ENCODE measurements around the gene MTR. TPM values are rescaled to one million over a fixed set of nuclear protein-coding genes. Genes with fewer than 3 reads are reported as not detected.

The MTR gene
- total and polyA plus RNA-seq, 9 of the 15 experiments (the other 6 are each of a cell fraction or from before 2014, with no cell fraction given), result 3.4 to 44.3 (median 20.3) TPM

- ChIA-PET CTCF (ENCODE audit: low intra/inter-chr PET ratio) (no interaction called here), POLR2A (interaction anchor here (0.6 to 0.8 kb wide), 2 partner anchors 10 to 747 kb away, joined by 3 read pairs; no protein-coding TSS in a partner anchor)
- intact Hi-C loops (cut with micrococcal nuclease) (no loop called here), in situ Hi-C loops (cut with MboI) (no loop called here)
- peaks cover 0 to 5% of the 10 kb centered on the region in 2 experiments; a peak in 1 of 5 replicates for H3K4me1 ChIP-seq (replicated peaks in 1 of 2; ENCODE audit: control insufficient read depth in 2 of 2, insufficient read depth in 2 of 2, low read length in 2 of 2)
- H3K4me2 ChIP-seq (ENCODE audit: insufficient read depth, low read length), result no peak overlapping the region
- H3K79me2 ChIP-seq (ENCODE audit: control insufficient read depth, insufficient read depth, low read length), result no peaks in the 10 kb centered on the region
- TF ChIP-seq POLR2G (IDR thresholded peaks at IDR 0.05; ENCODE audit: low read depth, low read length) (0 out of 2 replicates have a peak, but pooled peaks have one; percentile 29), DACH1 (IDR thresholded peaks at IDR 0.05; ENCODE audit: partially characterized antibody) (no peak), NFYB (IDR thresholded peaks at IDR 0.05; ENCODE audit: extremely low read depth, insufficient read length) (no peak), THRA (IDR thresholded peaks at IDR 0.05) (no peak), SUPT5H (IDR thresholded peaks at IDR 0.05) (no peak)
- BruUV-seq (replicated peaks), result no TSS peak
- ATAC-seq, result no peak; the same call in 2 of the 3 replicates
- H3K9me1 ChIP-seq (ENCODE audit: control insufficient read depth, insufficient read depth, low read length), result no peaks in the 10 kb centered on the region
- no peak overlapping the region for H2AFZ ChIP-seq (ENCODE audit: low read depth, low read length)
- H3K4me3 ChIP-seq, result no peak overlapping the region
- peaks cover 100% of the 10 kb centered on the region for H3K36me3 ChIP-seq (ENCODE audit: control insufficient read depth, insufficient read depth, low read length)
- H3K9ac ChIP-seq (ENCODE audit: insufficient read depth in 1 of 2, low read depth in 2 of 2, low read length in 2 of 2), result peak overlapping the region in 1 of 2 experiments; percentile 64; a peak in 1 of 4 replicates
- no peak for DNase-seq (ENCODE audit: extremely low read depth in 1 of 4, low spot score in 3 of 4)
- no peak for FAIRE-seq
- WGBS (ENCODE audit: insufficient coverage, low coverage, missing lambda C conversion rate), result 92% methylated on average over 24 of the region's 24 CpGs
- H3K27ac ChIP-seq (ENCODE audit: extremely low read depth, low read depth, low read length), result no peak overlapping the region
- H3K27me3 ChIP-seq (ENCODE audit: control insufficient read depth in 2 of 2, insufficient read depth in 2 of 2, low read length in 2 of 2), result no peaks in the 10 kb centered on the region
- H4K20me1 ChIP-seq (replicated peaks; ENCODE audit: control insufficient read depth, insufficient read depth, low read length), result no peaks in the 10 kb centered on the region
- no peaks in the 10 kb centered on the region for H3K9me3 ChIP-seq (replicated peaks; ENCODE audit: control insufficient read depth, insufficient read depth, low read depth, low read length)
Measured at GRCh38 chr1:236890152-236891056, 95.3 kb downstream of the MTR start.

Measured in K562 (cell line).